ENCODE data around the gene NFIX.

The NFIX gene

DNA sequence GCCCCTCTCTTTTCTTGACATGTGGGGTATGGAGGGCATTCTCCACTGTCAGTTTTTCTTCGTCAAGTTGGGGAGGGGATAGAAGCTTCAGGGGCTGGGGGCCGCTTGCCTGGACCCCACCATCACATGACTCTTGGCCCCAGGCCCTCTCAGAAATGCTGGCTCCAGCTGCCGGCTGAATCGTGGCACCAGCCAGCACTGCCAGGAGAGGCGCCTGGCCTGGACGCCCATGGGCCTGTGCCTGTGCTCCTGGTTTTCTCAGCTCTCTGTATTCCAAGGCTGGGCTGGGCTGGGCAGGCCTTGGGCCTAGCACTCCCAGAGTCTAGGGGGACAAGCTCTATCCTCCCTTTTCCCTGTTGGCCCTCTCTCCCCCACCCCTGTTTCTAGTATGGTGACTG, 68.8 kb downstream of the NFIX start:
- no peaks in the 10 kb centered on the region for H3K36me3 ChIP-seq
- no peaks in the 10 kb centered on the region for H3K9me3 ChIP-seq
- H3K4me1 ChIP-seq (ENCODE audit: control insufficient read depth in 1 of 2, insufficient read depth in 1 of 2, low read depth in 1 of 2, low read length in 1 of 2) = peaks cover 7 to 12% of the 10 kb centered on the region in 2 experiments
- peaks cover 41% of the 10 kb centered on the region for H3K27me3 ChIP-seq
- TF ChIP-seq, protein P1, sequence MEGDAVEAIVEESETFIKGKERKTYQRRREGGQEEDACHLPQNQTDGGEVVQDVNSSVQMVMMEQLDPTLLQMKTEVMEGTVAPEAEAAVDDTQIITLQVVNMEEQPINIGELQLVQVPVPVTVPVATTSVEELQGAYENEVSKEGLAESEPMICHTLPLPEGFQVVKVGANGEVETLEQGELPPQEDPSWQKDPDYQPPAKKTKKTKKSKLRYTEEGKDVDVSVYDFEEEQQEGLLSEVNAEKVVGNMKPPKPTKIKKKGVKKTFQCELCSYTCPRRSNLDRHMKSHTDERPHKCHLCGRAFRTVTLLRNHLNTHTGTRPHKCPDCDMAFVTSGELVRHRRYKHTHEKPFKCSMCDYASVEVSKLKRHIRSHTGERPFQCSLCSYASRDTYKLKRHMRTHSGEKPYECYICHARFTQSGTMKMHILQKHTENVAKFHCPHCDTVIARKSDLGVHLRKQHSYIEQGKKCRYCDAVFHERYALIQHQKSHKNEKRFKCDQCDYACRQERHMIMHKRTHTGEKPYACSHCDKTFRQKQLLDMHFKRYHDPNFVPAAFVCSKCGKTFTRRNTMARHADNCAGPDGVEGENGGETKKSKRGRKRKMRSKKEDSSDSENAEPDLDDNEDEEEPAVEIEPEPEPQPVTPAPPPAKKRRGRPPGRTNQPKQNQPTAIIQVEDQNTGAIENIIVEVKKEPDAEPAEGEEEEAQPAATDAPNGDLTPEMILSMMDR (IDR thresholded peaks at IDR 0.05) = no peak
- H3K4me3 ChIP-seq (ENCODE audit: low read depth in 1 of 2, low read length in 1 of 2) = no peak overlapping the region
- no peak overlapping the region for H3K27ac ChIP-seq

DNA sequence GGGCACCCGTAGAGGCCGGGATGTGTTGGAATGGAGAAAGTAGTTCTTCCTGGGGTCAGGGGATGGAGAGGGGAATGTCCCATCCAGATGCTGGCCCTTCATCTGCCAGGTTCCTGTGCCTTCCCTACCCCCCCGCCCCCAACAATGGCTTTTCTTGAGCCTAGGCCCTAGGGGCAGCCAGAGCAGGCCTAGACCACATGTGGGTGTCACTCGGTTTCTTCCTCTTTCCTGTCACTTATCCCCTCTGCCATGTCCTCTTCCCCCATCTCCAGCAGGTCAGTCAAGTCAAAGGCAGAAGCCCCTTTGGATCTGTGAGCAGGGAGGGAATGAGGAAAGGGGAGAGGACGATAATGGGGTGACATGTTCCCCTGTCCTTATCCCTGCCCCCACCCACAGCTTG, 71.0 kb downstream of the NFIX start:
- no peaks in the 10 kb centered on the region for H3K36me3 ChIP-seq

DNA sequence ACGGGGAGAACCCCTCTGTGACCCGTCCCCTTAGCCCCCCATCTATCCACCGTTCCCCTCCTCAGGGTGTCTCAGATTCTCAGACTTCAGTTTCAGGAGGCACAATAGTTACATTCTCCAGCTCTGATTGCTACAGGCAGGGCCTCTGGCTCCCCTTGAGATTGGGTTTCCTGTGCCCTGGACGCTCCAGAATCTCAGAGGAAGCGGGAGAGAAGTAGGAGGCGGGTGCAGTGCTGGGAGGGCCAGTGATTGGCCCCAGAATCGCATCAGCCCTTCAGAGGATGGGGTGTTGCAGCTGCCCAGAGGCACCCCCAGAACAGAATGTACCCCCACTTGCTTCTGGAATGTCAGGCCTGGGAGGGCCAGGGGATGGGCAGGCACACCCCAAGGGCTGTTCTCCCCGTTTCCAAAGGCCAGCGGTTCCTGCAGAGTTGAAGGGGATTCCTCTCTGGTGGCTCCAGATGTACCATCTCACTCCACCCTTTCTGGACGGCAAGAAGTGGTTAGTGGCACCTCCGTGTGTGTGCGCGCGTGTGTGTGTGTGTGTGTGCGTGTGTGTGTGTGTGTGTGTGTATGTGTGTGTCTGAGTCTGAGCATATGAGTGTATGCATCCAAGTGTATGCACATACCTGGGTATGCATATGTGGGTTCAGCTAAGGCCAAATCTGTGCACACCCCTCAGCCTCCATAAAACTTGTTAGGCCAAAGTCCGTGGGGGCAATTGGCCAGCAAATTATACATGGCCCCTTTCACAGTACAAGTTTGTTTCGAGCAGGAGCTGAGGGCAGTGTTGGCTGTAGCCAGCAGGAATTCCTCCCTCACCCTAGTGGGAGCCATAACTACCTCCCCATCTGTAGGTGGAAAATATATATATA, 71.9 kb downstream of the NFIX start:
- no peaks in the 10 kb centered on the region for H3K9me3 ChIP-seq
- H3K36me3 ChIP-seq = no peaks in the 10 kb centered on the region
- H3K4me3 ChIP-seq (ENCODE audit: low read depth in 1 of 2, low read length in 1 of 2) = no peak overlapping the region
- H3K27me3 ChIP-seq = peaks cover 16% of the 10 kb centered on the region
- H3K27ac ChIP-seq = no peak overlapping the region
- no peaks in the 10 kb centered on the region for H3K4me1 ChIP-seq (ENCODE audit: control insufficient read depth in 1 of 2, insufficient read depth in 1 of 2, low read depth in 1 of 2, low read length in 1 of 2)
- TF ChIP-seq, protein P1 (IDR thresholded peaks at IDR 0.05) = no peak

More for the DNA sequence above, 71.0 kb downstream of the NFIX start:
- TF ChIP-seq, protein P1 (IDR thresholded peaks at IDR 0.05) = no peak
- Histone ChIP-seq H3K4me1 (ENCODE audit: control insufficient read depth in 1 of 2, insufficient read depth in 1 of 2, low read depth in 1 of 2, low read length in 1 of 2) (peaks cover 2 to 5% of the 10 kb centered on the region in 2 experiments), H3K27ac (no peak overlapping the region), H3K4me3 (ENCODE audit: low read depth in 1 of 2, low read length in 1 of 2) (no peak overlapping the region), H3K9me3 (no peaks in the 10 kb centered on the region), H3K27me3 (peaks cover 26% of the 10 kb centered on the region)

GRCh38 chr19:13068085-13068846, 73.0 kb downstream of the NFIX start:
- Histone ChIP-seq H3K9me3 (no peaks in the 10 kb centered on the region), H3K27ac (no peak overlapping the region), H3K27me3 (peaks cover 5% of the 10 kb centered on the region), H3K4me1 (ENCODE audit: control insufficient read depth in 1 of 2, insufficient read depth in 1 of 2, low read depth in 1 of 2, low read length in 1 of 2) (no peaks in the 10 kb centered on the region), H3K4me3 (ENCODE audit: low read depth in 1 of 2, low read length in 1 of 2) (no peak overlapping the region), H3K36me3 (no peaks in the 10 kb centered on the region)
- TF ChIP-seq, protein P1 (IDR thresholded peaks at IDR 0.05) = no peak

DNA sequence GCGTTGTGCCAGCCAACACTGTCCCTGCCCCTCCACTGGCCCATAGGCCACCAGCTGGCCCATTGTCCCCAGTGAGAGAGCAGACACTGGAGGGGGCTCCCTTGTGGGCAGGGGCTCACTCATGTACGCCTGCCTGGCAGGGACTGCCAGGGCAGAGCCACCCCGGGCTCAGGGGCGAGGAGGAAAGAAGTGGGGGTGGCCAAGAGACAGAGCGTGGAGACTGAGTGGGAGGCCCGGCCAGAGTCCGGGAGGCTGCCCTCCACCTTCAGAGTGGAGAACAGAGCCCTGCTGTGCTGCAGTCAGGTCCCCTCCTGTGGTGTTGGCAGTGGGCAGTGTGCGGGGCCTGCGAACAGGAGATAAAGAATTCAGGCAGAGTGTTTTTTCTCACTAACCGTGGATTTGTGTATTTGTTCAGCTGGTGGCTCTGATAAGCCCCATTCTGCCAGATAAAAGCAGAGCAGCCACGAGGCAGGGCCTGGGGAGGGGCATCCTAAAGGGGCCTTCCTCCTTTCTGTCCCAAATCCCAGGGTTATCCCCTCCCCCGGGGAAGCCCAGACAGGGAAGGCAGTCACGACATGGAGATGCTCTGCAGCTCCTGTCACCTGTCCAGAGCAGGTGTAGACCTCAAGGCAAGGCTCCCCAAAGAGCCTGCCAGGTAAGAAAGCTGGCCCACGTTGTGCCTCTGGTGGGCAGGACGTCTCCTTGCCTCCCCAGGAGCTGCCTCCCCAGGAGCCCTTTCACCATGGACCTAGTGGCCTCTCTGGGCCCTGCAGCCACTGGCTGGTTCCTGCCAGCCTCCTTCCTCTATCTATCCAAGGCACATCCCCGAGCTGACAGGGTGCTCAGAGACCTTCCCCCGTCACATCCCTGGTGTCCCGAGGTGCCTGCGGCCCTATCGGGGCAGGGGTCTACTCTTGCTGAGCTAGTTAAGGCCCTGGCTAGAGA, 74.4 kb downstream of the NFIX start:
- H3K4me1 ChIP-seq (ENCODE audit: control insufficient read depth in 1 of 2, insufficient read depth in 1 of 2, low read depth in 1 of 2, low read length in 1 of 2) = no peaks in the 10 kb centered on the region
- TF ChIP-seq, protein P1 (IDR thresholded peaks at IDR 0.05) = no peak
- H3K9me3 ChIP-seq = no peaks in the 10 kb centered on the region
- H3K27ac ChIP-seq = no peak overlapping the region
- no peaks in the 10 kb centered on the region for H3K36me3 ChIP-seq
- H3K4me3 ChIP-seq (ENCODE audit: low read depth in 1 of 2, low read length in 1 of 2) = no peak overlapping the region
- H3K27me3 ChIP-seq = peaks cover 5% of the 10 kb centered on the region
